Activated CD8-positive, alpha-beta memory T cell treated with anti-CD3 and anti-CD28 coated beads, Interleukin-2, amount 50 U/mL, for 1 hour (primary cell): ENCODE data around the gene PCNX2.
A peak's percentile ranks its signal among the peaks of the same experiment; 100 is the strongest.

Source experiments
- DNase-seq: peaks from one replicate; pipeline ENCODE4 v3.0.0-alpha.2; 2020; ENCODE audit errors: extremely low read depth

Gene PCNX2, protein sequence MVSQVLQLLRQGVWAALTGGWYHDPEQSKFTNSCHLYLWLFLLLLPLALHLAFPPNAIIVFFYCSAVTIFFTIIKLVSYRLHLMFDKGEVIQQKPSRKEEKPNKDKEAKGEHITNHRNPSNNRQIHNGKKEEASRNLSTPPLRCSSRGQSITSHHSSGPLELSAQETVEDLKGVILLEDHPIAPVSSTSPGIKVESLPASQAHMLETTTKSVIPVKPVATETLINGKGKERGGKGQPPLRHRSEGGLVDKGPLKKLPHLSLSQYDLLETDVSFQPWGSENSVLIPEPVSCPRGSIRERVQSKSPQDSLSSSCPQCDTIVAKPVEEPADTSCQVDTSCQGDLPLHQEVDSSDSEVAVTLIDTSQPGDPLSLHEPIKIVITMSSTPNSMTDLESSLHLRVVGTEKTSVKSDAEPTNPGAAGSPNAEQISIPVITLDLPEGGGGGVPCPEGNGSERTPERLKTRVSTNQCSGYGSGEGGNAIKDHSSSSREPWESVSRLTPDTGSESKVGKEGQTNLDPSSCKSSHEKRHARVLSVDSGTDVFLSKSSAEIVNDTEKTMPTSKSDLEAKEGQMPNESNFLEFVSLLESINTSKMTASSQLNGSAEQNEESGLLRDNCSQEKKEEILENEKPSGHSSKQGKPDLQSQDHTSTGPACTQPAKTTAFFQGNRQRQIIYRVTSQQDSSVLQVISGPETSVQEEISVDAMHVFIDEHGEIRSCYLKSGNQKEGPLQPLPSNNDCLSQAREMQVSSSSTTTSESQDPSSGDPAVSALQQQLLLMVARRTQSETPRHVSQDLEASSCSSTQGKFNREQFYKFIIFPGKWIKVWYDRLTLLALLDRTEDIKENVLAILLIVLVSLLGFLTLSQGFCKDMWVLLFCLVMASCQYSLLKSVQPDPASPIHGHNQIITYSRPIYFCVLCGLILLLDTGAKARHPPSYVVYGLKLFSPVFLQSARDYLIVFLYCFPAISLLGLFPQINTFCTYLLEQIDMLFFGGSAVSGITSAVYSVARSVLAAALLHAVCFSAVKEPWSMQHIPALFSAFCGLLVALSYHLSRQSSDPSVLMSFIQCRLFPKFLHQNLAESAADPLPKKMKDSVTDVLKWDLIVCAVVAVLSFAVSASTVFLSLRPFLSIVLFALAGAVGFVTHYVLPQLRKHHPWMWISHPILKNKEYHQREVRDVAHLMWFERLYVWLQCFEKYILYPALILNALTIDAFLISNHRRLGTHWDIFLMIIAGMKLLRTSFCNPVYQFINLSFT (N-terminal part only)

DNA sequence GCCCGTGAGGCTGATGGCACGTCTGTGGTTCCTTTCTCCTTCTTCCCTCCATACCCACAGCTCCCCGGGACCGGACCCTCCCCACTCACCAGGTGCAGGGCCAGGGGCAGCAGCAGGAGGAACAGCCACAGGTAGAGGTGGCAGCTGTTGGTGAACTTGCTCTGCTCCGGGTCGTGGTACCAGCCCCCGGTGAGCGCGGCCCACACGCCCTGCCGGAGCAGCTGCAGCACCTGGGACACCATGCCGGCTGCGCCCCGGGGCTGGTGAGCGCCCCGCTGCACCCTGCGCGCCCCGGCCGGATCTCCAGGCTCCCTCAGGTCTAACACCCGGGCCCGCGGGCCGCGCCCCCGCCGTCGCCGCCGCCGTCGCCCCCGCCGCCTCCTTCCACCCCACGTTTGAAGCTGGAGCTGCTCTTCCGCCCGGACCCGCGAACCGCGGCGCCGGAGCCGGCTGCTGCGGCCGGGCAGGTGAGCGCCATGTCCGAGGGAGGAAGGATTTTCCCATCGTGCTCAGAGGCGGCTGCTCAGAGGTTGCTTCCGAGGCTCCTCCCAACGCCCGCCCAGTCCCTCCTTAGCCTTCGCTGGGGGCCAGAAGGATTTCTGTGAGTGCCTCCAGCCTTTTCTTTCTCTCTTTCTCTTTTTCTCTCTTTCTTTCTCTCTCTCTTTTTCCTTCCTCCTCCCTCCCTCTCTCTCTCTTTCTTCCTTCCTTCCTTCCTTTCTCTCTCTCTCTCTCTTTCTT lies at the start of gene PCNX2:
TSS of gene PCNX2 (minus strand) at position 489 of the 738 bp plus-strand sequence. CDS start at position 242, 247 bp downstream.
- DNase-seq, result peak; percentile 22

DNA sequence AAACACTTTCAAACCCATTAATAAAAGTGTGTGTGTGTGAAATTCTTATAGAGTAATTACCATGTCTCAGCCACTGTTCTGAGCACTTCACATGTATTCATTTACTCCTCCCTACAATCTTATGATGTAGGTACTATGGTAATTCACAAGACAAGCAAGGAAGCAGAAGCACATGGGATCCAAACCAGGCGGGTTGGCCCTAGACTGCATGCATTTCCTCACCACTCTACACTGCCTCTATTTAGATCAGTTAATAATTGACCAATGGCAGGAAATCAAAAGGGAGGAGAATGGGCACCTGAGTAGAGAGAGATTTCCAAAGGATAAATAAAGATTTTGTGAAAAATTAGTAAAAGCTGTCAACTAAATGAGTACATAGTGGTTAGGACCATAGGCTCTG lies 47.7 kb upstream of the PCNX2 start:
- DNase-seq, result no peak

- DNase-seq, result no peak
Observed at GRCh38 chr1:233342086-233342485, 46.6 kb upstream of the PCNX2 start.

- no peak for DNase-seq
Observed at GRCh38 chr1:233340966-233341516, 45.5 kb upstream of the PCNX2 start.

DNA sequence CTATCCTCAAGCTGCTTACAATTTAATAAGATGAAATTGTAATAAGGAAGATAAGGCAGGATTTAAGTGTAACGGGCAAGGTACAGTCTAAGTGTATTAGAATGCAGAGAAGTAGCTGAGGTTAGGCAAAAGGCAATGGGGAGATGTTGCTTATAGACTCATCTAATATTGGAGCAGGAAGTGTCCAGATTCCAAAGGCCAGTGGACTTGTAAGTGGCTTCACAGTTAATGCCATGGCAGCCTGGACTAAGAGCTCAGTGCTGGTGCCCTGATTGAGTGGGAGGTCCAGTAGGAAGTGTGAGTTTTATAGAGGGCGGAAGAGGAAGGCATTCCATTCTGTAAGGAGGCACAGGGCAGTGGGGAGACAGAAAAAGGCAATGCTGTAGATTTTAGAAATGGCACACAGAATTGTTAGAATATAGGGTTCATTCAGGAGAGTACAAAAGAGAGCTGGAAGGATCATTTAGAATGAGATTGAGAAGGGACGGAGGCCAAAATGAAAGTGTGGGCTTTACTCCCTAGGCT lies 44.6 kb upstream of the PCNX2 start:
- DNase-seq, result no peak

GRCh38 chr1:233338102-233338501 lies 42.6 kb upstream of the PCNX2 start:
- DNase-seq, result no peak

DNA sequence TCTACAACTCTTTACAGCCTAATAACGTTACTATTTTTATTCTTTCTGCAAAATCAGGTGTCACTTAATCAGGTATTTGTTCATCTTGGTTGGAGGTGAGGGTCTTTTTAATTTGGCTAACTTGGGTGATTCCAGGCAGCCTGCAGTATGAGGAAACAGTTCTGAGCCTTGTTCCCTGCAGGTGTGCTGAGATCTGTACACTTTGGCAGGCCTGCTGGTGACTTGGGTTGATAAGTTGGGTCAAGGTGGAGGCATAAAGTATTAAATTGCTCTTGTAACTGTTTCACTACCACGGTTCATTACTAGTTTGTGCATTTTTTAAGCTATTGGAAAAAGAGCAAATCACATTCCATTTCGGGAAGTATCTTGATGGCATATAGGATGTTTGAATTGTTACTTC lies 42.0 kb upstream of the PCNX2 start:
- no peak for DNase-seq

GRCh38 chr1:233336554-233337456 lies 41.3 kb upstream of the PCNX2 start:
- DNase-seq, result no peak

DNA sequence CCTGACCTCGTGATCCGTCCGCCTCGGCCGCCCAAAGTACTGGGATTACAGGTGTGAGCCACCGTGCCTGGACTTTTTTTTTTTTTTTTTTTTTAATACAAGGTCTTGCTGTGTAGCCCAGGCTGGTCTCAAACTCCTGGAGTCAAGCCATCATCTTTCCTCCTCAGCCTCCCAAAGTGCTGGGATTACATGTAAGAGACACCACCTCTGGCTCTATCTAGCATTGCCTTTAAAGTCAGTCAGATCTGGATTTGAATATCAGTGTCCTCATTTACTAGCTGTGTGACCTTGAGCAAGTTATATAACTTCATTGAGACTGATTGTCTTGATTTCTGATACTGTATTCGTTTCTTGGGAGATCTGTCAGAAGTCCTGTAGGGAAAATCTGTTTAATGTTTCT lies 38.6 kb upstream of the PCNX2 start:
- DNase-seq, result no peak

DNA sequence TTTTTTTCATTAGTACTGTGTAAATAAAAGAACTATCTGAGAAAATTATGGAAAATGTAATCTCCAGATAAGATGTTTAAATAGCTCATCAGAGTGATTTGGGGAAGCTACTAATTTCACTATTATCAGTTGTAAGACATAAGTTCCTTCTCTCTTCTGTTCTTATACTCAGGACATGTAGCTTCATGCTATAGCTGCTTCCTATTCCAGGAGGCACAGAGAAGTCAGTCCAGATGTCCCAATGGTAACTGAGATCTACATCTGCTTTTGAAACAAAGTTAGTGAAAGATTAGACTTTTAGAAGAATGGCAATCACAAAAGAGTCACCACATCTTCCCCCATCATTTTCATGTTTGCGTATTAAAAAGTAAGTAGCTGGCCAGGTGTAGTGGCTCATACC lies 37.6 kb upstream of the PCNX2 start:
- no peak for DNase-seq

- no peak for DNase-seq
Observed at GRCh38 chr1:233331676-233332519, 36.4 kb upstream of the PCNX2 start.

- no peak for DNase-seq
Observed at GRCh38 chr1:233328142-233328921, 32.8 kb upstream of the PCNX2 start.

DNA sequence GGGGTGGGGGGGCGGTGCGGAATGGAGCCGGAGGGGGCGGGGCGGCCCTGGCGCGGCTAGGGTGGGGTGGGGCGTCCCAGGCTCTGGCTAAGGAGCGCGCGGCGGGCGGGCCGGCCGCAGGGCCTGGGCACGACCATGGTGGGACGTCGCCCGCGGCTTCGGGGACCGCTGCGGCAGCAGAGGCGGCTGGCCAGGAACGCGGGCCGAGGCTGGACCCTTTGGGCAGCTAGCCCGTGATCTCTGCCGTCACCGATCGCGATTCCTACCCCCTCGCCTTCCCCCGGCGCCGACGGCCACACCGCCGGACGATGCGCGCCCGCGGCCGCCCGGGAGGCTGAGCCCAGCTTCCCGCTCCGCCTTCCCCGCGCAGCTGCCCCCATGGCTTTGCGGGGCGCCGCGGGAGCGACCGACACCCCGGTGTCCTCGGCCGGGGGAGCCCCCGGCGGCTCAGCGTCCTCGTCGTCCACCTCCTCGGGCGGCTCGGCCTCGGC lies 32.2 kb upstream of the PCNX2 start, which contains the start of gene MAP3K21:
TSS of gene MAP3K21 (plus strand) at position 74 of the 491 bp plus-strand sequence. CDS start at position 379, 305 bp downstream.
- DNase-seq, result no peak

DNA sequence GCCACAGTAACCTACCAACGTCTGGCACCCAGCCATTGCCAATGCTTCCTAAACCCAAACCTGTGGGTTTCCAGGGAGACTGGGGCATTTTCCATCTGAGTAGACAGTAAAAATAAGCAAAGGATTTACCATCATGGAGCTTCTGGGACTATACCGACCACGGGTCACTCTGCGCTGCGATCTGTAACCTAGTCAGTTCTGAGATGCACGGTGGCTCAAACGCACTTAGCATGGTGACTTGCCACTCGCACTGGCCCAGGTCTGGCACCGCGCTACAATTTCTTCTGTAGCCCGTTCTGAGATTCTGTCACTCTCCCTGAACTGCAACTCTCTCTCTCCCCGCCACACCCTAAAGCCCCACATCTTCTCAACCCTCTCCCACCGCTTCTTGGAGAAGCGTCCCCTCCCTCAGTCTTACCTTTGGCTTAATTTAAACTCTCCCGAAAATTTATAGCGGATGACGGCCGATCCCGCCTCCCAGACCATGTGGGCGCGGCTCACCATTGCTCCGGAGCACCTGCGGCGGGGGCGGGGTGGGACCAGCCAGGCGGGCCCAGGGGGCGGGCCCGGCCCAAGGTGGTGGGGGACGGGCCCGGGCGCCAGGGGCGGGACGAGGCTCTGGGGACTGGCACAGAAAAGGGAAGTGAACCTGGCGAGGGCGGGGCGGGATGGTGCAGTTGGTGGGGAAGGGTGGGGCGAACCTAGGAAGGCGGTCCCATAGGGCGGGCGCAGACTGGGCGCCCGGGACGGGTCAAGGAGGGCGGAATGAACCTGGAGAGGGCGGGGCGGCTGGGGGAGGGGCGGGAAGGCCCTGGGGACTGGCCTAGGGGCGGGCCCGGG lies 31.5 kb upstream of the PCNX2 start:
- DNase-seq, result peak; percentile 70

GRCh38 chr1:233326319-233326718 lies 30.8 kb upstream of the PCNX2 start:
- DNase-seq, result no peak

DNA sequence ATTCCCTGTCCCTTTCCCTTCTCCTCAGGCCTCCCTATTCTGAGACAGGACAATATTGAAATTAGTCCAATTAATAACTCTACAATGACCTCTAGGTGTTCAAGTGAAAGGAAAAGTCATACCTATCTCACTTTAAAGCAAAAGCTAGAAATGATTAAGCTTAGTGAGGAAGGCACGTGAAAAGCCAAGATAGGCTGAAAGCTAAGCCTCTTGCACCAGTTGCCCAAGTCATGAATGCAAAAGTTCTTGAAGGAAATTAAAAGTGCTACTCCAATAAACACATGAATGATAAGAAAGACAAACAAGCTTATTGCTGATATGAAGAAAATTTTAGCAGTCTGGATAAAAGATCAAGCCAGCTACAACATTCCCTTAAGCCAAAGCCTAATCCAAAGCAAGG lies 28.2 kb upstream of the PCNX2 start:
- no peak for DNase-seq

- no peak for DNase-seq
Observed at GRCh38 chr1:233320023-233320422, 24.5 kb upstream of the PCNX2 start.
